Mesothelial cell of epicardium (in vitro differentiated cells): Measurements from ENCODE around the gene DST. TPM values are rescaled to one million over a fixed set of nuclear protein-coding genes. Genes with fewer than 3 reads are reported as not detected.
A peak's percentile ranks its signal among the peaks of the same experiment; 100 is the strongest.

Experiments
- DNase-seq, 2 experiments: peaks; one replicate each; pipeline ENCODE4 v3.0.0; 2021; ENCODE audit warnings: low spot score in 2 of 2; ENCODE audit not compliant: unreplicated experiment in 2 of 2
- H3K27ac Mint-ChIP-seq: 2 replicates; pipeline ENCODE4 v1.8.0; 2021; ENCODE audit warnings: mixed read lengths
- H3K27me3 Mint-ChIP-seq: 2 replicates; pipeline ENCODE4 v1.8.0; 2021; ENCODE audit warnings: low read depth, mixed read lengths
- H3K36me3 Mint-ChIP-seq: 2 replicates; pipeline ENCODE4 v1.8.0; 2021; ENCODE audit warnings: mixed read lengths
- H3K4me1 Mint-ChIP-seq: 2 replicates; pipeline ENCODE4 v1.8.0; 2021; ENCODE audit warnings: mixed read lengths
- H3K4me3 Mint-ChIP-seq: 2 replicates; pipeline ENCODE4 v1.8.0; 2021; ENCODE audit warnings: mild to moderate bottlenecking, moderate library complexity, mixed read lengths
- H3K9me3 Mint-ChIP-seq: 2 replicates; pipeline ENCODE4 v1.8.0; 2021; ENCODE audit warnings: mixed read lengths
- total RNA-seq: library from RNA; stranded (reverse); gene quantifications from 3 replicates; pipeline ENCODE4 v1.2.1, GENCODE V29; 2021
- TF ChIP-seq, protein P1 (sequence below): fragments of 200-600 bp; sonication (generic); IDR thresholded peaks from one replicate; pipeline ENCODE4 v1.5.0; 2021; ENCODE audit warnings: antibody characterized with exemption; ENCODE audit not compliant: unreplicated experiment

The DST gene
- total RNA-seq, 1 donor from 2014 or later: 306 TPM

DNA sequence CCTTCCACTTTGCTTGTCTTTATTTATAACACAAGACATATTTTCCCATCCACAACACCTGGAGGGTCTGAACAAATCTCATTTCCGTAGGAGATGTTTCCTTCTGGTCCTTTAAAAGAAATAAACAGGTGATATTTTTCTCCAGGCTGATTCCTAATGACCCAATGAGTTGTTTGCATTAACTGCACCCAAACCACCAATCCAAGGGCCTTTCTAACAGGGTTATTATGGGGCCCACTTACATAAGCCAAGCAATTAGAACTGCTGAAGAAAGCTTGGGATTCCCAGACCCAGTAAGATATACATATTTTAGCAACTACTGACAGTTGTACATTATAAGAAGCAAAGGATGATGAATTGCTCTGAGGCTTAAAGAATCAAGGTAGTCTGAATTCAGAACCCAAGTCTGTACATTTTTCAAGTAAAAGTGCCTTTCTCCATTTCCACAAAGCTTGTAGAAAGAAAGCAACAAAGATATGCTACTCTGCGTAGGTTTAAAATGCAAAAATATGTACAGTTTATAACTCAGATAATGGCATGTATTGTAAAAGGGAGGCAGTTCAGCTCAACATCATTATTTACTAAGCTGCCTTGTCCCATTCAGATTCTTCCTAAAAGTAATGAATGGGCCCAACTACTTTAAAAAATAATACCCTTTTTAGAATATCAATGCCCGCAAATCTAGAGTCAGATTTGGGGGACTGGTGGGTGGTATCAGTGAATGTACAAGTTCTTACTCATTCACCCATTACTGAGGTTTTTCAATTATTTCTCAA, 120.0 kb downstream of the DST start:
- peaks cover 9% of the 10 kb centered on the region for H3K9me3 Mint-ChIP-seq
- H3K27me3 Mint-ChIP-seq: no peaks in the 10 kb centered on the region
- no peak for DNase-seq
- peak overlapping the region; percentile 37 for H3K27ac Mint-ChIP-seq
- no peak overlapping the region for H3K4me3 Mint-ChIP-seq
- H3K36me3 Mint-ChIP-seq: peaks cover 22% of the 10 kb centered on the region
- TF ChIP-seq, protein P1, sequence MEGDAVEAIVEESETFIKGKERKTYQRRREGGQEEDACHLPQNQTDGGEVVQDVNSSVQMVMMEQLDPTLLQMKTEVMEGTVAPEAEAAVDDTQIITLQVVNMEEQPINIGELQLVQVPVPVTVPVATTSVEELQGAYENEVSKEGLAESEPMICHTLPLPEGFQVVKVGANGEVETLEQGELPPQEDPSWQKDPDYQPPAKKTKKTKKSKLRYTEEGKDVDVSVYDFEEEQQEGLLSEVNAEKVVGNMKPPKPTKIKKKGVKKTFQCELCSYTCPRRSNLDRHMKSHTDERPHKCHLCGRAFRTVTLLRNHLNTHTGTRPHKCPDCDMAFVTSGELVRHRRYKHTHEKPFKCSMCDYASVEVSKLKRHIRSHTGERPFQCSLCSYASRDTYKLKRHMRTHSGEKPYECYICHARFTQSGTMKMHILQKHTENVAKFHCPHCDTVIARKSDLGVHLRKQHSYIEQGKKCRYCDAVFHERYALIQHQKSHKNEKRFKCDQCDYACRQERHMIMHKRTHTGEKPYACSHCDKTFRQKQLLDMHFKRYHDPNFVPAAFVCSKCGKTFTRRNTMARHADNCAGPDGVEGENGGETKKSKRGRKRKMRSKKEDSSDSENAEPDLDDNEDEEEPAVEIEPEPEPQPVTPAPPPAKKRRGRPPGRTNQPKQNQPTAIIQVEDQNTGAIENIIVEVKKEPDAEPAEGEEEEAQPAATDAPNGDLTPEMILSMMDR: no peak
- H3K4me1 Mint-ChIP-seq: peaks cover 72% of the 10 kb centered on the region

DNA sequence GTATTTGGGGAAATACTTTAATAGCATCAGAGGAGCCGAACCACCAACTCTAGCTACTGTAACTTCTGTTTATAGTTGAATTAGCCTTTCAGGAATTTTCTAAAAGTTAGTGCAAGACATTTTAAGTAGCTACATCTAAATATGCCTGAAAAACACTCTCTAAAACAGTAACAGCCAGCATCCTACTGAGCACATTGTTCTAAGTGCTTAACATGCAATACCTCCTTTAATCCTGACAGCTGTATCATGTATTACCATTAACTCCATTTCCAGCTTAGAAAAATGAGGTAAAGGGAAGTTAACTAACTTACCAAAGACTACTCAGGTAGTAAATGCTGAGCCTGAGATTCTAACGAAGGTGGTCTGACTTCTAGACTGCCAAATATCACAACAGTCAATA, 120.7 kb downstream of the DST start:
- no peaks in the 10 kb centered on the region for H3K27me3 Mint-ChIP-seq
- H3K36me3 Mint-ChIP-seq: peaks cover 22% of the 10 kb centered on the region
- no peak for DNase-seq
- TF ChIP-seq, protein P1: no peak
- peak overlapping the region; percentile 78 for H3K27ac Mint-ChIP-seq
- H3K4me1 Mint-ChIP-seq: peaks cover 72% of the 10 kb centered on the region
- peaks cover 9% of the 10 kb centered on the region for H3K9me3 Mint-ChIP-seq
- H3K4me3 Mint-ChIP-seq: no peak overlapping the region

DNA sequence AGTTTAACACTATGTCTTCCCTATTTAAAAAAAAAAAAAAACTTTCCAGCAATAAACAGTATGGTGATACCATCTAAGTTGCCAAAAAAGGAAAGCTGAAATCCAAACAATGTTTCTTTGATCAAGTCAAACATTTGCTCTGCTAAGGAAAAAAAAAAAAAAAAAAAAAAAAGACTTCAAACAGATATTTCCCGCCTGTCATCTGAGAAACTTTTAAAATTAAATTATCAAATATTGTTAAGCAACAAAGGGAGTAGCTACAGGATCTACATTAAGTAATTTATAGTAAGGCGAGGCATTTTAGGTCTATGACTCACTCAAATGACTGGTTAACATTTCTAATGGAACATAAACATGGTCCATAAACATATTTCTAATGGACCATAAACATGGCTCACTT, 121.2 kb downstream of the DST start:
- no peak for DNase-seq
- Mint-ChIP-seq H3K27me3 (no peaks in the 10 kb centered on the region), H3K4me3 (no peak overlapping the region), H3K4me1 (peaks cover 72% of the 10 kb centered on the region), H3K36me3 (peaks cover 22% of the 10 kb centered on the region), H3K27ac (peak overlapping the region; percentile 78), H3K9me3 (peaks cover 9% of the 10 kb centered on the region)
- TF ChIP-seq, protein P1: no peak

DNA sequence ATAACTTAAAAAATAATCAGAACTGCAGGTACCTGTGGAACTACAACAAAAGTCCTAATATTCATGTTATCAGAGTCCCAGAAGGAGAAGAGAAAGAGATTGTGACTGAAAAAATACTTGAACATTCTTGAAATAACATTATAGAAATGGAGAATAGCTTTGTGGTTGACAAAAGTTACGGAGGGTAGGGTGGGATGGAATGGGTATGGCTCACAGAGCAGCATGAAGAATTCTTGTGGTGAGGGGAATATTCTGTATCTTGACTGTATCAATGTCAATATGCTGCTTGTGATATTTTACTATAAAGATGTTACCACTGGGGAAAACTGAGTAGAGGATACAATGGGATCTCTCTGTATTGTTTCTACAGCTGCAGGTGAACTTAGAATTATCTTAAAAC, 122.5 kb downstream of the DST start:
- Mint-ChIP-seq H3K4me1 (peaks cover 69% of the 10 kb centered on the region), H3K9me3 (peaks cover 9% of the 10 kb centered on the region), H3K36me3 (peaks cover 20% of the 10 kb centered on the region), H3K4me3 (no peak overlapping the region), H3K27me3 (no peaks in the 10 kb centered on the region), H3K27ac (peak overlapping the region; percentile 91)
- DNase-seq: no peak
- TF ChIP-seq, protein P1: no peak

DNA sequence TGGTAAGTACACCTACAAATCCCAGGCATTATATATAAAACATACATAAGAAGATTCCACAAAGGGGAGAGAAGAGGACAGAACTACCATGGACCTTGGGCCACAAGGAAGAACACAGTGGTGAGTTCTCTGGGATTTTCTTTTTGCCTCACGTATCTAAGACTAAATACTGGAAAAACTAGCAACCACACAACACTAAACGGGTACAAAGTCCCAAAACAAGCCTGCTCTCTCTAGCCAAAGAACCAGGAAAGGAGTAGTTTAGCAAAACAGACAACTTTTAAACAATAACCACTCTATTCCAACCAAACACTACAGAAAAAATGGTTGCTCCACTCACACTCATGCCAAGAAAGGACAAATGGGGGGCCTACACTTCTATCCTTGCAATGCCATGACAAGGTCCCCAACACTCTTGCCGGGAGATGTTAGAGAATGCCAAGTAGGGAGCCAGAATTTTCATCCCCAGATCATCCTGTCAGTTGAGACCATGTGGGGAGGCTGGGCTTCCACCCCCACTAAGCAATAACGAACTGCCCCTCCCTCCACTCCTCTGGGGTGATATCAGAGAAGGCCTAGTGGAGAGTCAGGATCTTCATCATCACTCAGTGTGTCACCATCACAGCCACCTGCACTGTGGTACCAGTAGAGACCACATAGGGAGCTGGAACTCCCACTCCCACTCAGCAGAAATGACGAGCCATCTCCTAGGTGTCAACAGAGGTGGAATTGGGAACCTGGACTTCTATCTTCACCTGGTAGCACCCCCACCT, 123.5 kb downstream of the DST start:
- Mint-ChIP-seq H3K4me1 (peaks cover 69% of the 10 kb centered on the region), H3K27me3 (no peaks in the 10 kb centered on the region), H3K4me3 (no peak overlapping the region), H3K36me3 (peaks cover 23% of the 10 kb centered on the region), H3K9me3 (peaks cover 9% of the 10 kb centered on the region), H3K27ac (peak overlapping the region; percentile 15)
- DNase-seq: no peak
- TF ChIP-seq, protein P1: no peak
